WTC11 (cell line): ENCODE measurements around the gene RGS14.

ENCODE experiments used
- ATF2 ChIP-seq: sonication (generic); formaldehyde crosslinking; IDR thresholded peaks from 2 replicates; pipeline ENCODE4 v1.8.1; 2022; ENCODE audit warnings: low read depth, missing genetic modification reagents, borderline replicate concordance
- CTCF ChIP-seq: fragments of 200-600 bp; IDR thresholded peaks from 2 replicates; pipeline ENCODE4 v1.8.0; 2022; ENCODE audit warnings: antibody characterized with exemption
- ESRRA ChIP-seq: sonication (generic); formaldehyde crosslinking; IDR thresholded peaks from 2 replicates; pipeline ENCODE4 v1.8.1; 2022; ENCODE audit warnings: mild to moderate bottlenecking, missing genetic modification reagents, borderline replicate concordance
- FOXJ3 ChIP-seq: sonication (generic); formaldehyde crosslinking; IDR thresholded peaks from 2 replicates; pipeline ENCODE4 v1.9.0; 2021; ENCODE audit warnings: missing genetic modification reagents, mild to moderate bottlenecking, borderline replicate concordance
- IRF2 ChIP-seq: sonication (generic); formaldehyde crosslinking; IDR thresholded peaks from 2 replicates; pipeline ENCODE4 v1.8.0; 2022; ENCODE audit warnings: low read depth, missing genetic modification reagents, borderline replicate concordance
- MXD4 ChIP-seq: fragments of 250-450 bp; sonication (Bioruptor Pico); IDR thresholded peaks from 2 replicates; pipeline ENCODE4 v1.8.0; 2021; ENCODE audit warnings: mild to moderate bottlenecking, moderate library complexity, borderline replicate concordance
- NR3C1 ChIP-seq: sonication (generic); formaldehyde crosslinking; conservative IDR thresholded peaks from 2 replicates; pipeline ENCODE4 v1.8.1; 2023; ENCODE audit warnings: low read depth, mild to moderate bottlenecking, missing genetic modification reagents
- RORB ChIP-seq: fragments of 250-450 bp; sonication (Bioruptor Pico); IDR thresholded peaks from 2 replicates; pipeline ENCODE4 v1.9.0; 2021; ENCODE audit warnings: mild to moderate bottlenecking
- SOX15 ChIP-seq: fragments of 250-450 bp; sonication (Bioruptor Pico); IDR thresholded peaks from 2 replicates; pipeline ENCODE4 v1.9.0; 2021; ENCODE audit warnings: mild to moderate bottlenecking
- TEAD1 ChIP-seq: sonication (generic); formaldehyde crosslinking; IDR thresholded peaks from 2 replicates; pipeline ENCODE4 v1.8.0; 2022; ENCODE audit warnings: mild to moderate bottlenecking, missing genetic modification reagents
- ZNF263 ChIP-seq: sonication (generic); formaldehyde crosslinking; IDR thresholded peaks from 2 replicates; pipeline ENCODE4 v1.8.1; 2022; ENCODE audit warnings: low read depth, mild to moderate bottlenecking, moderate library complexity, missing genetic modification reagents
- ZNF396 ChIP-seq: fragments of 250-450 bp; sonication (Bioruptor Pico); IDR thresholded peaks from 2 replicates; pipeline ENCODE4 v1.8.0; 2021; ENCODE audit warnings: mild to moderate bottlenecking, moderate library complexity, borderline replicate concordance
- ZNF512 ChIP-seq: sonication (generic); formaldehyde crosslinking; IDR thresholded peaks from 2 replicates; pipeline ENCODE4 v1.8.1; 2022; ENCODE audit warnings: missing genetic modification reagents, borderline replicate concordance

GRCh38 chr5:177396807-177397206 is 39.1 kb downstream of the RGS14 start:
- no peak for TF ChIP-seq RORB (CRISPR knock-in tag)
- no peak for TF ChIP-seq IRF2
- no peak for TF ChIP-seq ESRRA (CRISPR knock-in tag)
- TF ChIP-seq FOXJ3 (CRISPR knock-in tag), result no peak
- TF ChIP-seq CTCF, result no peak
- TF ChIP-seq ATF2 (CRISPR knock-in tag), result no peak
- no peak for TF ChIP-seq ZNF396 (CRISPR knock-in tag)
- no peak for TF ChIP-seq NR3C1
- TF ChIP-seq TEAD1 (CRISPR knock-in tag), result no peak
- TF ChIP-seq SOX15 (CRISPR knock-in tag), result no peak
- no peak for TF ChIP-seq ZNF263
- TF ChIP-seq MXD4 (CRISPR knock-in tag), result no peak
- TF ChIP-seq ZNF512 (CRISPR knock-in tag), result no peak
